ENCODE results near the gene EFNB1. TPM values are rescaled to one million over a fixed set of nuclear protein-coding genes. Genes with fewer than 3 reads are reported as not detected.

The EFNB1 gene
- total and polyA plus RNA-seq, 2 experiments from 2014 or later: 1.3 to 2.7 TPM

- Histone ChIP-seq H4K20me1 (replicated peaks; ENCODE audit: insufficient read depth) (no peaks in the 10 kb centered on the region), H2AFZ (no peak overlapping the region), H3K36me3 (ENCODE audit: insufficient read depth) (no peaks in the 10 kb centered on the region), H3K4me1 (ENCODE audit: insufficient read depth) (peaks cover 3% of the 10 kb centered on the region; the same call in 1 of the 2 replicates), H3K79me2 (replicated peaks; ENCODE audit: insufficient read depth) (no peaks in the 10 kb centered on the region), H3F3A (replicated peaks; ENCODE audit: low read depth) (no peaks in the 10 kb centered on the region), H3K4me3 (0 out of 2 replicates have a peak overlapping the region, but pooled peaks have one; percentile 26), H3K9me2 (ENCODE audit: insufficient read depth) (no peaks in the 10 kb centered on the region), H3K27me3 (ENCODE audit: insufficient read depth) (peaks cover 7% of the 10 kb centered on the region; the same call in 1 of the 2 replicates), H3K4me2 (peak overlapping the region; percentile 65; the same call in 1 of the 2 replicates), H3K27ac (ENCODE audit: low read depth) (no peak overlapping the region)
- peaks cover 35% of the 10 kb centered on the region for H3K4me1 Mint-ChIP-seq
- no peak for TF ChIP-seq EZH2phosphoT487 (IDR thresholded peaks at IDR 0.05; ENCODE audit: unreplicated experiment)
- TF ChIP-seq JUNB (IDR thresholded peaks at IDR 0.05; ENCODE audit: unreplicated experiment): no peak
- no peak for TF ChIP-seq EZH2 (IDR thresholded peaks at IDR 0.05; ENCODE audit: low read depth, unreplicated experiment)
- no peak for TF ChIP-seq POLR2AphosphoS5 (IDR thresholded peaks at IDR 0.05; ENCODE audit: low read depth)
- no peak for TF ChIP-seq CTCF (conservative IDR thresholded peaks at IDR 0.05; ENCODE audit: low read depth in 2 of 2)
- TF ChIP-seq, protein P1, sequence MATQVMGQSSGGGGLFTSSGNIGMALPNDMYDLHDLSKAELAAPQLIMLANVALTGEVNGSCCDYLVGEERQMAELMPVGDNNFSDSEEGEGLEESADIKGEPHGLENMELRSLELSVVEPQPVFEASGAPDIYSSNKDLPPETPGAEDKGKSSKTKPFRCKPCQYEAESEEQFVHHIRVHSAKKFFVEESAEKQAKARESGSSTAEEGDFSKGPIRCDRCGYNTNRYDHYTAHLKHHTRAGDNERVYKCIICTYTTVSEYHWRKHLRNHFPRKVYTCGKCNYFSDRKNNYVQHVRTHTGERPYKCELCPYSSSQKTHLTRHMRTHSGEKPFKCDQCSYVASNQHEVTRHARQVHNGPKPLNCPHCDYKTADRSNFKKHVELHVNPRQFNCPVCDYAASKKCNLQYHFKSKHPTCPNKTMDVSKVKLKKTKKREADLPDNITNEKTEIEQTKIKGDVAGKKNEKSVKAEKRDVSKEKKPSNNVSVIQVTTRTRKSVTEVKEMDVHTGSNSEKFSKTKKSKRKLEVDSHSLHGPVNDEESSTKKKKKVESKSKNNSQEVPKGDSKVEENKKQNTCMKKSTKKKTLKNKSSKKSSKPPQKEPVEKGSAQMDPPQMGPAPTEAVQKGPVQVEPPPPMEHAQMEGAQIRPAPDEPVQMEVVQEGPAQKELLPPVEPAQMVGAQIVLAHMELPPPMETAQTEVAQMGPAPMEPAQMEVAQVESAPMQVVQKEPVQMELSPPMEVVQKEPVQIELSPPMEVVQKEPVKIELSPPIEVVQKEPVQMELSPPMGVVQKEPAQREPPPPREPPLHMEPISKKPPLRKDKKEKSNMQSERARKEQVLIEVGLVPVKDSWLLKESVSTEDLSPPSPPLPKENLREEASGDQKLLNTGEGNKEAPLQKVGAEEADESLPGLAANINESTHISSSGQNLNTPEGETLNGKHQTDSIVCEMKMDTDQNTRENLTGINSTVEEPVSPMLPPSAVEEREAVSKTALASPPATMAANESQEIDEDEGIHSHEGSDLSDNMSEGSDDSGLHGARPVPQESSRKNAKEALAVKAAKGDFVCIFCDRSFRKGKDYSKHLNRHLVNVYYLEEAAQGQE (IDR thresholded peaks at IDR 0.05; ENCODE audit: unreplicated experiment): no peak
- TF ChIP-seq ZNF114 (CRISPR knock-in tag; IDR thresholded peaks at IDR 0.05): no peak
- TF ChIP-seq, protein P2, sequence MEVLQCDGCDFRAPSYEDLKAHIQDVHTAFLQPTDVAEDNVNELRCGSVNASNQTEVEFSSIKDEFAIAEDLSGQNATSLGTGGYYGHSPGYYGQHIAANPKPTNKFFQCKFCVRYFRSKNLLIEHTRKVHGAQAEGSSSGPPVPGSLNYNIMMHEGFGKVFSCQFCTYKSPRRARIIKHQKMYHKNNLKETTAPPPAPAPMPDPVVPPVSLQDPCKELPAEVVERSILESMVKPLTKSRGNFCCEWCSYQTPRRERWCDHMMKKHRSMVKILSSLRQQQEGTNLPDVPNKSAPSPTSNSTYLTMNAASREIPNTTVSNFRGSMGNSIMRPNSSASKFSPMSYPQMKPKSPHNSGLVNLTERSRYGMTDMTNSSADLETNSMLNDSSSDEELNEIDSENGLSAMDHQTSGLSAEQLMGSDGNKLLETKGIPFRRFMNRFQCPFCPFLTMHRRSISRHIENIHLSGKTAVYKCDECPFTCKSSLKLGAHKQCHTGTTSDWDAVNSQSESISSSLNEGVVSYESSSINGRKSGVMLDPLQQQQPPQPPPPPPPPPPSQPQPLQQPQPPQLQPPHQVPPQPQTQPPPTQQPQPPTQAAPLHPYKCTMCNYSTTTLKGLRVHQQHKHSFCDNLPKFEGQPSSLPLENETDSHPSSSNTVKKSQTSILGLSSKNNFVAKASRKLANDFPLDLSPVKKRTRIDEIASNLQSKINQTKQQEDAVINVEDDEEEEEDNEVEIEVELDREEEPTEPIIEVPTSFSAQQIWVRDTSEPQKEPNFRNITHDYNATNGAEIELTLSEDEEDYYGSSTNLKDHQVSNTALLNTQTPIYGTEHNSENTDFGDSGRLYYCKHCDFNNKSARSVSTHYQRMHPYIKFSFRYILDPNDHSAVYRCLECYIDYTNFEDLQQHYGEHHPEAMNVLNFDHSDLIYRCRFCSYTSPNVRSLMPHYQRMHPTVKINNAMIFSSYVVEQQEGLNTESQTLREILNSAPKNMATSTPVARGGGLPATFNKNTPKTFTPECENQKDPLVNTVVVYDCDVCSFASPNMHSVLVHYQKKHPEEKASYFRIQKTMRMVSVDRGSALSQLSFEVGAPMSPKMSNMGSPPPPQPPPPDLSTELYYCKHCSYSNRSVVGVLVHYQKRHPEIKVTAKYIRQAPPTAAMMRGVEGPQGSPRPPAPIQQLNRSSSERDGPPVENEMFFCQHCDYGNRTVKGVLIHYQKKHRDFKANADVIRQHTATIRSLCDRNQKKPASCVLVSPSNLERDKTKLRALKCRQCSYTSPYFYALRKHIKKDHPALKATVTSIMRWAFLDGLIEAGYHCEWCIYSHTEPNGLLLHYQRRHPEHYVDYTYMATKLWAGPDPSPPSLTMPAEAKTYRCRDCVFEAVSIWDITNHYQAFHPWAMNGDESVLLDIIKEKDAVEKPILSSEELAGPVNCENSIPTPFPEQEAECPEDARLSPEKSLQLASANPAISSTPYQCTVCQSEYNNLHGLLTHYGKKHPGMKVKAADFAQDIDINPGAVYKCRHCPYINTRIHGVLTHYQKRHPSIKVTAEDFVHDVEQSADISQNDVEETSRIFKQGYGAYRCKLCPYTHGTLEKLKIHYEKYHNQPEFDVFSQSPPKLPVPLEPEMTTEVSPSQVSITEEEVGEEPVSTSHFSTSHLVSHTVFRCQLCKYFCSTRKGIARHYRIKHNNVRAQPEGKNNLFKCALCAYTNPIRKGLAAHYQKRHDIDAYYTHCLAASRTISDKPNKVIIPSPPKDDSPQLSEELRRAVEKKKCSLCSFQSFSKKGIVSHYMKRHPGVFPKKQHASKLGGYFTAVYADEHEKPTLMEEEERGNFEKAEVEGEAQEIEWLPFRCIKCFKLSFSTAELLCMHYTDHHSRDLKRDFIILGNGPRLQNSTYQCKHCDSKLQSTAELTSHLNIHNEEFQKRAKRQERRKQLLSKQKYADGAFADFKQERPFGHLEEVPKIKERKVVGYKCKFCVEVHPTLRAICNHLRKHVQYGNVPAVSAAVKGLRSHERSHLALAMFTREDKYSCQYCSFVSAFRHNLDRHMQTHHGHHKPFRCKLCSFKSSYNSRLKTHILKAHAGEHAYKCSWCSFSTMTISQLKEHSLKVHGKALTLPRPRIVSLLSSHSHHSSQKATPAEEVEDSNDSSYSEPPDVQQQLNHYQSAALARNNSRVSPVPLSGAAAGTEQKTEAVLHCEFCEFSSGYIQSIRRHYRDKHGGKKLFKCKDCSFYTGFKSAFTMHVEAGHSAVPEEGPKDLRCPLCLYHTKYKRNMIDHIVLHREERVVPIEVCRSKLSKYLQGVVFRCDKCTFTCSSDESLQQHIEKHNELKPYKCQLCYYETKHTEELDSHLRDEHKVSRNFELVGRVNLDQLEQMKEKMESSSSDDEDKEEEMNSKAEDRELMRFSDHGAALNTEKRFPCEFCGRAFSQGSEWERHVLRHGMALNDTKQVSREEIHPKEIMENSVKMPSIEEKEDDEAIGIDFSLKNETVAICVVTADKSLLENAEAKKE (CRISPR knock-in tag; IDR thresholded peaks at IDR 0.05): no peak
- peak; percentile 71 for DNase-seq (ENCODE audit: low spot score)
- ATAC-seq: peak; percentile 96
- H3K27ac Mint-ChIP-seq: no peak overlapping the region
- no peaks in the 10 kb centered on the region; the same call in 2 of the 3 replicates for H3K9me3 Mint-ChIP-seq
- peaks cover 3% of the 10 kb centered on the region; the same call in 1 of the 3 replicates for H3K36me3 Mint-ChIP-seq (ENCODE audit: low read depth)
- peaks cover 9% of the 10 kb centered on the region for H3K27me3 Mint-ChIP-seq (ENCODE audit: insufficient read depth, low read depth, poor library complexity)
- H3K4me3 Mint-ChIP-seq: peak overlapping the region; percentile 24; the same call in 2 of the 3 replicates
Measured at GRCh38 chrX:68846536-68846935, 17.7 kb downstream of the EFNB1 start.

All from GM23338 (cell line).